K562 (cell line): Measurements from ENCODE around the gene MARCO. TPM values are rescaled to one million over a fixed set of nuclear protein-coding genes. Genes with fewer than 3 reads are reported as not detected.
"Not testable (repeated sequence)": the region's sequence is repeated elsewhere in the genome, so short reads cannot be mapped to it uniquely, and the experiment has no call there.

Experiments used
- ATAC-seq: fragments of 200-7000 bp; cut with Tn5 transposase; 3 replicates; pipeline ENCODE4 v1.9.1; 2020; ENCODE audit warnings: moderate library complexity
- BruUV-seq: library from RNA; stranded (reverse); fragments of 400-500 nt; replicated peaks from 2 replicates; lab custom pipeline; 2021; lab: Mats Ljungman, UMichigan
- CTCF ChIA-PET: fragments of 300-600 bp; formaldehyde crosslinking; extraction: SDS; loops from one replicate; lab custom pipeline; 2021; ENCODE audit warnings: low intra/inter-chr PET ratio; lab: Yijun Ruan, JAX
- POLR2A ChIA-PET: fragments of 300-600, 350-650 bp; sonication (Branson Sonifier 250); formaldehyde crosslinking; extraction: SDS; loops from one replicate; lab custom pipeline; 2021; ENCODE audit warnings: antibody characterized with exemption, inconsistent platforms; lab: Yijun Ruan, JAX
- DNase-seq, 4 experiments: peaks; one replicate each; pipeline versions ENCODE4 v3.0.0 to v3.0.0-alpha.2; 2011 to 2018; ENCODE audit warnings: low spot score in 3 of 4, mixed read lengths in 3 of 4; ENCODE audit errors: extremely low read depth in 1 of 4
- FAIRE-seq: peaks from 2 replicates; lab custom pipeline; 2011; peaks lifted over from hg19 to GRCh38; lab: Jason Lieb, UNC
- H2AFZ ChIP-seq: 2 replicates; pipeline ENCODE4 v1.6.0; 2011; ENCODE audit warnings: low read depth, low read length, control low read depth, inconsistent platforms
- H3K27ac ChIP-seq: fragments of 200-600 bp; 3 replicates; pipeline ENCODE4 v1.8.0; 2011; ENCODE audit warnings: low read depth, mild to moderate bottlenecking, control low read depth, inconsistent platforms, low read length, moderate library complexity, mixed read lengths; ENCODE audit errors: extremely low read depth
- H3K27me3 ChIP-seq, 2 experiments: fragments of 300-600 bp in 1 of 2; 2 replicates in 1 of 2; 3 replicates in 1 of 2; pipeline versions ENCODE4 v1.6.0 to v1.8.0; 2011; ENCODE audit warnings: inconsistent platforms in 2 of 2, low read length in 2 of 2, mild to moderate bottlenecking in 1 of 2, mixed read lengths in 1 of 2, moderate library complexity in 1 of 2; ENCODE audit not compliant: control insufficient read depth in 2 of 2, insufficient read depth in 2 of 2
- H3K36me3 ChIP-seq: fragments of 300-600 bp; 3 replicates; pipeline ENCODE4 v1.8.0; 2011; ENCODE audit warnings: mild to moderate bottlenecking, low read length, inconsistent platforms; ENCODE audit not compliant: control insufficient read depth, insufficient read depth
- H3K4me1 ChIP-seq, 2 experiments: fragments of 200-600 bp in 1 of 2; replicated peaks in 1 of 2; 2 replicates in 1 of 2; 3 replicates in 1 of 2; pipeline versions ENCODE4 v1.5.1 to v1.8.0; 2011; ENCODE audit warnings: inconsistent platforms in 2 of 2, low read length in 2 of 2, mild to moderate bottlenecking in 1 of 2, mixed read lengths in 1 of 2, moderate library complexity in 1 of 2; ENCODE audit not compliant: control insufficient read depth in 2 of 2, insufficient read depth in 2 of 2
- H3K4me2 ChIP-seq: 2 replicates; pipeline ENCODE4 v1.6.1; 2011; ENCODE audit warnings: low read length, control low read depth, inconsistent platforms, mixed read lengths; ENCODE audit not compliant: insufficient read depth
- H3K4me3 ChIP-seq: fragments of 200-600 bp; sonication (generic), shearing (Covaris generic); 2 replicates; pipeline ENCODE4 v1.5.1; 2016; ENCODE audit warnings: control low read depth, inconsistent platforms
- H3K79me2 ChIP-seq: fragments of 200-600 bp; 3 replicates; pipeline ENCODE4 v1.8.0; 2011; ENCODE audit warnings: low read length, inconsistent platforms; ENCODE audit not compliant: control insufficient read depth, insufficient read depth
- H3K9ac ChIP-seq, 2 experiments: 2 replicates each; pipeline versions ENCODE4 v1.6.0 to v1.6.1; 2011; ENCODE audit warnings: low read depth in 2 of 2, low read length in 2 of 2, control low read depth in 1 of 2, inconsistent platforms in 1 of 2, mild to moderate bottlenecking in 1 of 2, mixed read lengths in 1 of 2; ENCODE audit not compliant: insufficient read depth in 1 of 2
- H3K9me1 ChIP-seq: one replicate; pipeline ENCODE4 v1.6.0; 2011; ENCODE audit warnings: inconsistent platforms, mild to moderate bottlenecking, low read length, moderate library complexity; ENCODE audit not compliant: control insufficient read depth, insufficient read depth
- H3K9me3 ChIP-seq: replicated peaks from 2 replicates; pipeline ENCODE4 v1.5.1; 2011; ENCODE audit warnings: low read depth, low read length, inconsistent platforms; ENCODE audit not compliant: control insufficient read depth, insufficient read depth
- H4K20me1 ChIP-seq: replicated peaks from 2 replicates; pipeline ENCODE4 v1.6.1; 2011; ENCODE audit warnings: low read length, inconsistent platforms, mixed read lengths; ENCODE audit not compliant: control insufficient read depth, insufficient read depth
- CTBP1 ChIP-seq: fragments of 450-650 bp; IDR thresholded peaks from 2 replicates; pipeline ENCODE4 v1.6.1; 2016; ENCODE audit warnings: borderline replicate concordance
- EWSR1 ChIP-seq: fragments of 450-650 bp; IDR thresholded peaks from 2 replicates; pipeline ENCODE4 v1.6.1; 2018; ENCODE audit warnings: borderline replicate concordance, mild to moderate bottlenecking, low read depth, moderate library complexity; ENCODE audit not compliant: partially characterized antibody
- KLF6 ChIP-seq: fragments of 250-450 bp; sonication (Bioruptor Pico); IDR thresholded peaks from 2 replicates; pipeline ENCODE4 v1.4.0; 2020; ENCODE audit warnings: mild to moderate bottlenecking, moderate library complexity, borderline replicate concordance
- WGBS: fragments of 100-300 bp; shearing (Covaris generic); methylation state at CpG from one replicate; pipeline ENCODE4 v1.1.6; 2016; ENCODE audit warnings: low coverage, mixed read lengths; ENCODE audit not compliant: insufficient coverage; ENCODE audit errors: missing lambda C conversion rate; 5-methylcytosine and 5-hydroxymethylcytosine counted together
- in situ Hi-C: fragments of 300-500 bp; cut with MboI; formaldehyde crosslinking; loops from 4 replicates; pipeline ENCODE4 v1.15.0; 2018; ENCODE audit warnings: inconsistent platforms, mixed read lengths
- intact Hi-C: fragments of 100-400 bp; cut with micrococcal nuclease; formaldehyde crosslinking; loops from 2 replicates; pipeline ENCODE4 v1.14.2; 2022
- polyA plus RNA-seq, 8 experiments: library from polyadenylated mRNA; depleted of rRNA in 4 of 8; stranded (reverse) in 5 of 8; unstranded in 3 of 8; fragments of >200 nt; fragmentation: Nextera tagmentation in 2 of 8; fragmentation: Illumina TruSeq in 1 of 8; extraction: Ambion mirVana in 2 of 8; extraction: Trizol in 1 of 8; gene quantifications; 2 replicates each; pipeline versions ENCODE4 v1.2.1 to v1.2.3, GENCODE V29; 2011 to 2014; ENCODE audit warnings: inconsistent platforms in 1 of 8, missing spikeins in 1 of 8
- total RNA-seq, 7 experiments: library from RNA; depleted of rRNA in 6 of 7; stranded (reverse); fragments of >200 nt in 6 of 7; fragmentation: Illumina TruSeq in 2 of 7; extraction: Trizol in 2 of 7; gene quantifications; 2 replicates each; pipeline versions ENCODE4 v1.2.1 to v1.2.3, GENCODE V29; 2011 to 2021; ENCODE audit warnings: low replicate concordance in 1 of 7

MARCO gene
- total and polyA plus RNA-seq, 9 of the 15 experiments (the other 6 are each of a cell fraction or from before 2014, with no cell fraction given): 0.31 TPM; not detected in 8

DNA sequence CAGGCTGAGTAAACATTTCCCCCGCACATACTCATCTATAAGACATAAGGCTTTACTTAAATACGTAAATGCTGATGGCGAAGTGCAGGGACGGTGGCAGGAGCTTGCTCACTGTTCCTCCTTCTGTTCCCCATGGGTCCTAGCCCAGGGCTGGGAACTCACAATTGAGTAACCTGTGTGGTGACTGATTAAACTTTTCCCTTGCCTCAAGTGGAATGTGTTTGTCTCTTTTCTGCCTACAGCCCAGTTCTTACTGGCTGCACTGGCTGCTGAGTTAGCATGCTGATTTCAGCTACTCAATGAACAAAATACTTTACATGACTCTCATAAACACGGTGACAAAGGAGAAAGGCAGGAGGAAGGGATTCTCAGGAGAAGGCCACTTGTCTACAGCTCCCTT, 87.3 kb downstream of the MARCO start:
- TF ChIP-seq CTBP1 (no peak), KLF6 (CRISPR knock-in tag) (no peak), EWSR1 (no peak)
- TF ChIP-seq, all 486 proteins: peak for 0
- in situ Hi-C loops: no loop called here
- Histone ChIP-seq H4K20me1 (no peaks in the 10 kb centered on the region), H3K9me1 (no peaks in the 10 kb centered on the region), H3K27ac (no peak overlapping the region), H2AFZ (no peak overlapping the region), H3K9ac (no peak overlapping the region), H3K4me2 (no peak overlapping the region), H3K36me3 (no peaks in the 10 kb centered on the region), H3K9me3 (no peaks in the 10 kb centered on the region), H3K4me3 (no peak overlapping the region), H3K4me1 (no peaks in the 10 kb centered on the region), H3K27me3 (peaks cover 0 to 28% of the 10 kb centered on the region in 2 experiments; a peak in 3 of 5 replicates), H3K79me2 (no peaks in the 10 kb centered on the region)
- CTCF ChIA-PET: no interaction called here
- WGBS: under 1% methylated on average over 5 of the region's 5 CpGs
- POLR2A ChIA-PET: interaction anchor here (0.7 kb wide), 1 partner anchor 13 kb away, joined by 3 read pairs; no protein-coding TSS in a partner anchor
- intact Hi-C loops: loop anchor here (2.0 to 10.0 kb wide), 3 partner anchors 98 to 446 kb away; no protein-coding TSS in a partner anchor
- no TSS peak for BruUV-seq
- FAIRE-seq: no peak
- no peak for ATAC-seq
- no peak for DNase-seq

DNA sequence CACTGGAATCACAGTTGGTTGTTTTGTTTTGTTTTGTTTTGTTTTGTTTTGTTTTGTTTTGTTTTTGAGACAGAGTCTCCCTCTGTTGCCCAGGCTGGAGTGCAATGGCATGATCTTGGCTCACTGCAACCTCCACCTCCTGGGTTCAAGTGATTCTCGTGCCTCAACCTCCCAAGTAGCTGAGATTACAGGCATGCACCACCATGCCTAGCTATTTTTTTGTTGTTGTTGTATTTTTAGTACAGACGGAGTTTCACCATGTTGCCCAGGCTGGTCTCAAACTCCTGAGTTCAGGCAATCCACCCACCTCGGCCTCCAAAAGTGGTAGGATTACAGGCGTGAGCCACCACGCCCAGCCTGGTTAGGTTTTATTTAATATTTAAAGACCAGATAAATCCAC, 95.9 kb downstream of the MARCO start:
- H3K4me1 ChIP-seq, DNase-seq, in situ Hi-C loops, FAIRE-seq, H3K4me2 ChIP-seq, H2AFZ ChIP-seq, CTCF ChIA-PET, H3K36me3 ChIP-seq, ATAC-seq, POLR2A ChIA-PET, BruUV-seq, intact Hi-C loops, H3K27ac ChIP-seq, H3K27me3 ChIP-seq, H3K4me3 ChIP-seq, H3K9me3 ChIP-seq, H3K9me1 ChIP-seq, H3K79me2 ChIP-seq, H3K9ac ChIP-seq, H4K20me1 ChIP-seq: not testable (repeated sequence)
- 2% methylated on average over 5 of the region's 5 CpGs for WGBS
